HG02943 (cell line): Measurements from ENCODE around the gene SPATA13.

Source experiments
- ATAC-seq: cut with Tn5 transposase; IDR thresholded peaks from one replicate; pipeline ENCODE4 v1.9.1; 2021; ENCODE audit warnings: mild to moderate bottlenecking, low read depth, moderate library complexity; ENCODE audit not compliant: unreplicated experiment

Gene SPATA13

DNA sequence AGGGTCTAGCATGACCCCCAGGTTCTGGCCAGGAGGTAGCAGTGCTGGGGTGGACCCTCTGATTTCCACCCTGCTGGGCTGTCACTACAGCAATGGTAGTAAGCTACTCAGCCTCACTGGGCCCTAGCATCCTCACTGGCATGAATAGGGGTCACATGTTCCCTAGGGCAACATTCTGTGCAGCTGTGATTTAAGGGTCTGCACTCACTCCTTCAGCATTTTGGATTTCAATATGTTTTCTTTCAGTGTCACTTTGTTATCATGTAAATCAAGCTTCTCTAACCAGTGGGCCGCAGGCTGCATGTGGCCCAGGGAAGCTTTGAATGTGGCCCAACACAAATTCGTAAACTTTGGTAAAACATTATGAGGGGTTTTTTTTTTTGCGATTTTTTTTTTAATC lies 57.8 kb downstream of the SPATA13 start:
- ATAC-seq: no peak

DNA sequence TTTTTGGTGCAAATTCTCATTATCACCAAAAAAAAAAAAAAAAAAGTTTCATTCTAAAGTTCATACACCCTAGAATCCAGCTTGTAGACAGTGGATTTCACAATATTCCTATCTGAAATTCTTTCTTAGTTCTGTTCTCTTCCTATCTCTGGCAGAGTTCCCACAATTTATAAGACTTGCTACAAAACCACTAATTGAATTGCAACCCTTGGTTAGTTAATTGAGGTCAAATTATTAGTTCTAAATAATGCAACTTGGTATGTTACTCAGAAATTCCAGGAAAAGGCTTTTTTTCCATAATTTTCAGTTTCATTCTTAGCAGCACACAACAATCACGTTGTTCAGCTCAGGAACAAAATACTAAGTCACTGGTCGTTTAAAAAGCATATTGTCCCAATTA lies 58.5 kb downstream of the SPATA13 start:
- ATAC-seq: no peak

GRCh38 chr13:24220086-24220703 lies 59.7 kb downstream of the SPATA13 start:
- no peak for ATAC-seq

DNA sequence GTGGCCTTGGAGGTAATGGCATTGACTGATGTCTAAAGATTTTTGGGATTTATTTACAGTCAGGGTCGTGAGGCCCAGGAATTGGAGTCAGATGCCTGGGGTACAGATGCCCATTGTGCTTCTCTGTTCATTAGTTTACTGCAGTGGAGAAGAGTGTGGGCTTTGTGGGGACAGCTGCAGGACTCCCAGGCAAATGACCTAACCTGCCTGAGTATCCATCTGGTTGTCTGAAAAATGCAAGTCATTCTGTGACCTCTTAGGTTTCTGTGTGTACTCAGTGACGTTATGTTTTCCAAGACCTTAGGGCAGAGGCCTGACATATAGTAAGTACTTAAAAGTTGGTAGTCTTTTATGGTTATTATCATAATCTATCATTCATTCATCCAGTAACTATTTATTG lies 60.5 kb downstream of the SPATA13 start:
- no peak for ATAC-seq

- ATAC-seq: no peak
Observed at GRCh38 chr13:24222756-24223155, 62.2 kb downstream of the SPATA13 start.

DNA sequence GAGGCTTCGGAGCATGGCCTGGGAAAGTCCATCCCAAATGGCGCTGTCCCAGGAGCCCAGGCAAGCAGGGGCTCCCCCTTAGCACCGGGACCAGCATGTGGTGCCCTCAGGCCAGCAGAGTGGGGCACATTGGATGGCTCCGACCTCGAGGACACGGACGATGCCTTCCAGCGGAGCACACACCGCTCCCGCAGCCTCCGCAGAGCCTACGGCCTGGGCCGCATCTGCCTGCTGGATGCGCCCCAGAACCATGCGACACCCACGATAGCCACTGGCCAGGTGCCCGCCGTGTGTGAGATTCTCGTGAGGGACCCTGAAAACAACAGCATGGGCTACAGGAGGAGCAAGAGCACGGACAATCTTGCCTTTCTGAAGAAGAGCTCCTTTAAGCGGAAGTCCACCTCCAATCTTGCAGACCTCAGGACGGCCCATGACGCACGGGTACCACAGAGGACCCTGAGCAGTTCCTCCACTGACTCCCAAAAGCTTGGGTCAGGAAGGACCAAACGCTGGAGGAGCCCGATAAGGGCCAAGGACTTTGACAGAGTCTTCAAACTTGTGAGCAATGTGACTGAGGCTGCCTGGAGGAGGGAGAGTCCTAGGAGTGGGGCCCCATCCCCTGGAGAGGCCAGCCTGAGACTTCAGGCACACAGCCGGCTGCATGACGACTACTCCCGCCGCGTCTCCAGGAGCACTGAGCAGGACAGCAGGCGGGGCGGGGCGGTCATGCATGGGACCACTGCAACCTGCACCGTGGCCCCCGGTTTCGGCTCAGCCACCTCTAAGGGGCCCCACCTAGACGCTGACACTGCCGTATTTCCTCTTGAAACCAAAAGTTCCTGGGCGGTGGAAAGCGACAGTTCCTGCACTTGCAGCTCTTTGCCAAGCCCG lies 63.1 kb downstream of the SPATA13 start:
- no peak for ATAC-seq

- no peak for ATAC-seq
Observed at GRCh38 chr13:24224232-24224680, 63.7 kb downstream of the SPATA13 start.

GRCh38 chr13:24225062-24225461 lies 64.5 kb downstream of the SPATA13 start:
- no peak for ATAC-seq

DNA sequence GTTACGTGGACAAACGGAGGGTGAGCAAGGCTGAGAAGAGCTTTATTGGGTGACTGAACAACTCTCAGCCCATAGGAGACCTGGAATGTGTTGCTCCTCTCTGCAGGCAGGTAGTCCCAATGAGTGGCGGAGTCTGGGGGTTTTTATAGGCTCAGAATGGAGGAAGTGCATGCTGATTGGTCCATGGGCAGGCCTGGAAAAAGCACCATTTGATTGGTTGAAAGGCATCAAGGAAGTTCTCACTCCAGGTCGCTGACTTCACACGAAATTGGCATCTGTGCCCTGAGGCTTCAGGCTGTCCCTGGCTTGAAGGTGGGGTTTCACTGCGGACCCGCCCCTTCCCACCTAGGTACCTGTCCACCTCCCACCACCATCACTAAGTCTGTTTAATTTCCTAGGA lies 65.4 kb downstream of the SPATA13 start:
- no peak for ATAC-seq

DNA sequence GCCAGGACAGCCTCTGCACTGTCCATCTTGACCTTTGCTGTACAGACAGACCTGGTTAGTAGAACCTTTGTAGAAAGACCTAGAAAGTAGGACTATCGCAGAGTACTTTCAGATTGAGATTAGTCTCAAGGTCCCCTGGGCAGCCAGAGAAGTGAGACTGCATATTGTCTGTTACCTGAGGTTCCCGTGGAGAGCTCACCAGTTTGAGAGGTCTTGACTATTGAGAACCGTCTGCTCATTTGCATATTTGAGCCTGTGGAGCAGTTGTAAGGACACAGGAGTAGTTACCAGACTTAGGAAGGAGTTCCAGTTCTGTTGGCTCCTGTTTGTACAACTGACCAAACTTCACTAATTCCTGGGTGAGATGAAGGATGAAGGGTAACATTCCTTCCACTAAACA lies 66.2 kb downstream of the SPATA13 start:
- no peak for ATAC-seq

- ATAC-seq: no peak
Observed at GRCh38 chr13:24228852-24229458, 68.4 kb downstream of the SPATA13 start.

DNA sequence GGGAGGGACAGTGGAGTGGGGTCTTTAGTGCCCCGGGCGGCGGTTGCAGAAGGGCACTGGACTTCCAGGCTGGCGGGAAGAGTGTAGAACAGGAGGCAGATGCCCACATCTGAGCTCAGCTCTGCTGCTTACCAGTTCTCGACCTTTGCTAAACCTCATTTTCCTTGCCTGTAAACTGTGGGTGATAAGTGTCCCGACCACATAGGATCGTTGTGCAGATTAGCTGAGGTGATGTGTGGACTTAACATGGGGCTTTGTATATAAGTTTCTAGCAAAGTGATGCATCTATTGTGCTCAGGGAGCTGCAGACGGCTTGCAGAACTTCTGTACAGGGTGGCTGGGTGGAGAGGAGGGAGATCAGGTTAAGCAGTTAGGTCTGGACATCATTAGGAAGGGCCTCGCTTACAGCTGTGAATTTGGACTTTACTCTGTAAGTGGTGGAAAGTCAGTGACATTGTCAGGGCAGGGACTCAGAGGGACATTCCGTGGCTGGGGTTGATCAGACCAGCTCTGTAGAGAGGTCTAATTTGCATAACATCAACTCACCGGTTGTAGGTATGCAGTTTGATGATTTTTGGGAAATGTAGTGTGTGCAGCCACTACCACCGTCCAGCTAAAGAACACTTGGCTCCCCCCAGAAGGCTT lies 70.0 kb downstream of the SPATA13 start:
- ATAC-seq: no peak

DNA sequence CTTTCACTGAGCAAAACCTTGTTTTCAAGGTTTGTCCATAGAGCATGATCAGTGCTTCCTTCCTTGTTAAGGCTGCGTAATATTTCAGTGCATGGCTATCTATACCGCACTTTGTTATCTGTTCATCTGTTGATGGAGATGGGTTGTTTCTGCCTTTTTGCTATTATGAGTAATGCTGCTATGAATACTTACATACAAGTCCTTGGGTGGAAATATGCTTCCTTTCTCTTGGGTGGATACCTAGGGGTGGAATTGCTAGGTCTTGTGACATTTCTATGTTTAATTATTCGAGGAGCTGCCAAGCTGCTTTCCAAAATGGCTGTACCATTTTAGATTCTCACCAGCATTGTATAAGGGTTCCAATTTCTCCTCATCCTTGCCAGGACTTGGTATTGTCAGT lies 70.9 kb downstream of the SPATA13 start:
- ATAC-seq: no peak

- ATAC-seq: no peak
Observed at GRCh38 chr13:24232037-24232436, 71.5 kb downstream of the SPATA13 start.

GRCh38 chr13:24232474-24232873 lies 72.0 kb downstream of the SPATA13 start:
- ATAC-seq: no peak

- ATAC-seq: no peak
Observed at GRCh38 chr13:24233351-24233901, 72.9 kb downstream of the SPATA13 start.

GRCh38 chr13:24234200-24234915 lies 73.8 kb downstream of the SPATA13 start:
- ATAC-seq: no peak

DNA sequence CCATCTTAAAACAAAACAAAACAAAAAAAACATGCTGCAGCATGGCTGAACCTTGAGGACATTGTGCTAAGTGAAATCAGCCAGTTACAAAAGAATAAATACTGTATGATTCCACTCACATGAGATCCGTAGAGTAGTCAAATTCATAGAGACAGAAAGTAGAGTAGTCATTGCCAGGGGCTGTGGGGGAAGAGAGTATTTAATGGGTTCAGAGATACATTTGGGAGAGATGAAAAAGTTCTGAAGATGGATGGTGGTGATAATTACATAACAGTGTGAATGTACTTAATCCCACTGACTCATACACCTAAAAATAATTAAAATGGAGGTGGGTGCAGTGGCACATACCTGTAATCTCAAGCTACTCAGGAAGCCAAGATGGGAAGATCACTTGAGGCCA lies 76.8 kb downstream of the SPATA13 start:
- no peak for ATAC-seq

DNA sequence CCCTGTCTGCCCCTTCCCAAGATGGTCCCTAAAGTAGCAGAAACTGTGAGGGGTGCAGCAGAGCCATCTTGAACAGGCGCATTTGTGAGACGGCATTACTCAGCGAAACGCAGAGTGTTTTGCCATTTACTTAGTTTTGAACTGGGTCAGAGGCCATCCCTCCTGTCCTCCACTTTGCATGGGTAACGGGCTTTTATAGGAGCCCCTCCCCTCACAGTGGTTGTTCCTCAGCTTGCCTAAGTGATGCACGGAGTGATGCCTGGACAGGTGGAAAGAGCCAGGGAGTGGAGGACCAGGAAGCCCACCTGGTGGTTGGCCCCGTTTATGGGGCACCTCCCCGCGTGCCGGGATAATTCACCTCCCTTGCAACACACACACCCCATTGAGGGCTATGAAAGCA lies 80.8 kb downstream of the SPATA13 start:
- no peak for ATAC-seq

DNA sequence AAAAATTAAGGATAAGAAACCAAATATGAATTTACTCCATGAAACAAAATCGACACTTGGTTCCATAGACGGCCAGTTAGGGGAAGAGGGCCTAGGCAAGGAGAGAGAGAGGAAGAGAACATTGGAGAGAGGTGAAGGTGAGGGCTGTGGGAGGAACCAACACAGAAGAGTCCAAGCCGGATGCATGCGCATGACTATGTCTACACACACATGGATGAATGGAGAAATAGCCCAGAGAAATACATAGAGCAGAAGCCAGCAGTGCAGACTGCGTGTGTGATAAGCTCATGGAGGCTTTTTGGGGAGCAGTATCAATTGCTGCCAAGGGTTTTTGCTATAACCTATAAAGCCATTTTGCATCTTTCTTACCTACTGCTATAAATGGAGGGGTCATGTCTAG lies 81.6 kb downstream of the SPATA13 start:
- no peak for ATAC-seq
